Fibroblast of the aortic adventitia (primary cell): Measurements from ENCODE around the gene CHST15. TPM values are rescaled to one million over a fixed set of nuclear protein-coding genes. Genes with fewer than 3 reads are reported as not detected.

Experiments used
- DNase-seq: peaks from one replicate; pipeline ENCODE4 v3.0.0-alpha.2; 2010; ENCODE audit warnings: low read depth
- H3K4me3 ChIP-seq: 2 replicates; pipeline ENCODE4 v1.5.1; 2011; ENCODE audit warnings: low read depth, mild to moderate bottlenecking, control low read depth, low read length, moderate library complexity
- total RNA-seq: library from RNA; depleted of rRNA; stranded (reverse); fragments of >200 nt; gene quantifications from 2 replicates; pipeline ENCODE4 v1.2.3, GENCODE V29; 2012; ENCODE audit warnings: low replicate concordance
- TF ChIP-seq, protein P1 (sequence below): IDR thresholded peaks from 2 replicates; pipeline ENCODE4 v1.5.1; 2011; ENCODE audit warnings: mild to moderate bottlenecking, low read length, control low read depth, inconsistent platforms; ENCODE audit not compliant: insufficient read depth

The CHST15 gene
- total RNA-seq, 1 donor, result 2.0 TPM

DNA sequence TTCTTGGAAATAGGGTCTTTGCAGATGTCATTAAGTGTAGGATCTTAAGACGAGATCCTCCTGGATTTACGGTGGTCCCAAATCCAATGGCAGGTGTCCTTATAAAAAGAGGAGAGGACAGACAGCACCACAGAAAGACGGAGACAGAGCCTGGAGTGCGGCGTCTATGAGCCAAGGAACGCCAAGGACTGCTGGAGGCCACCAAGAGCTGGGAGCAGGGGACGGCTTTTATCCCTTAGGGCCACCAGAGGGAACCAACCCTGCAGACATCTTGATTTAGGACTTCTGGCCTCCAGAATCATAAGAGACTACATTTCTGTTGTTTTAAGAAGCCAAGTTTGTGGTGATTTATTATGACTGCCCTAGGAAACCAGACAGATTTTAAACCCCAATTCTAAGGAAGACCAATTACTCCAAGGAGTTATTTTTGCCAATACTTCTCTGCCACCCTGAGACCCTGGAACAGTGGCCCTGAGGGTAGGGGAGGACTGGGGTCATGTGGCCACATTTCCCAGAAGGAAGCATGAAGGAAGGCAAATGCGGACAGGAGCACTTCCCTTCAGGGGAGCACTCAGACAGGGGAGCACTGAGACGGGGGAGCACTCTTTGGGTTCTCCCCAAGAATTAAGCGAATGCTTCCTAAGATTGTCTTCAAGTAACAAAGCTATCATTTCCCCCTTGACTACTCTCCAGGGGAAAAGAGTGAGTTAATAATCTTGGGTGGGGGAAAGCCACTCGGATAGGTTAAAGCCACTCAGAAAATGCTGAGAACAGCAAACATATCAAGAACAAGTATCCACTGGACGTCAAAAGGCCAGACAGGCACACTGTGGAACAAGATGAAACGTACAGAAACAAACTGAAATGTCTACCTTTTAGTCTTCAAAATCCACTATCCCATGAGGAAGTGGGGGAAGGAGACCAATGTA lies 67.5 kb downstream of the CHST15 start:
- H3K4me3 ChIP-seq, result no peak overlapping the region
- TF ChIP-seq, protein P1, sequence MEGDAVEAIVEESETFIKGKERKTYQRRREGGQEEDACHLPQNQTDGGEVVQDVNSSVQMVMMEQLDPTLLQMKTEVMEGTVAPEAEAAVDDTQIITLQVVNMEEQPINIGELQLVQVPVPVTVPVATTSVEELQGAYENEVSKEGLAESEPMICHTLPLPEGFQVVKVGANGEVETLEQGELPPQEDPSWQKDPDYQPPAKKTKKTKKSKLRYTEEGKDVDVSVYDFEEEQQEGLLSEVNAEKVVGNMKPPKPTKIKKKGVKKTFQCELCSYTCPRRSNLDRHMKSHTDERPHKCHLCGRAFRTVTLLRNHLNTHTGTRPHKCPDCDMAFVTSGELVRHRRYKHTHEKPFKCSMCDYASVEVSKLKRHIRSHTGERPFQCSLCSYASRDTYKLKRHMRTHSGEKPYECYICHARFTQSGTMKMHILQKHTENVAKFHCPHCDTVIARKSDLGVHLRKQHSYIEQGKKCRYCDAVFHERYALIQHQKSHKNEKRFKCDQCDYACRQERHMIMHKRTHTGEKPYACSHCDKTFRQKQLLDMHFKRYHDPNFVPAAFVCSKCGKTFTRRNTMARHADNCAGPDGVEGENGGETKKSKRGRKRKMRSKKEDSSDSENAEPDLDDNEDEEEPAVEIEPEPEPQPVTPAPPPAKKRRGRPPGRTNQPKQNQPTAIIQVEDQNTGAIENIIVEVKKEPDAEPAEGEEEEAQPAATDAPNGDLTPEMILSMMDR, result no peak
- peak; percentile 29 for DNase-seq

DNA sequence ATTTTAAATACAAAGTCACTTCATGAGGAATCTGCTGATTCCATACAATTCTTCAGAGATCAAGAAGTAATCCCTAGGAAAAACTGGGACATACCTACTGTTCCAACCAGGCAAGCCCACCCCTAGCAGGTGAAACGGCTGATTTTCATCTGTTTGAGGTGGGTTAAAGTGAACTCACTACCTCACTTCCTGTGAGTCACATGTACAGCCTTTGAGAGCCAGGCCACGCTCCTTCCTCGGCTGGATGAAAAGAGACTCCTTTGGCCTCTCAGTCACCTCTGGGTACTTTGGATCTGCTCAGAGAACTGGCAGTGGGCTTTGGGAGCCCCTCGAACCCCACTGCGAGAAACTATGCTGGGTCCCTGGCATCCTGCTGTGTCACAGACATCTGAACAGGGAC lies 68.2 kb downstream of the CHST15 start:
- no peak for DNase-seq
- TF ChIP-seq, protein P1, result no peak

DNA sequence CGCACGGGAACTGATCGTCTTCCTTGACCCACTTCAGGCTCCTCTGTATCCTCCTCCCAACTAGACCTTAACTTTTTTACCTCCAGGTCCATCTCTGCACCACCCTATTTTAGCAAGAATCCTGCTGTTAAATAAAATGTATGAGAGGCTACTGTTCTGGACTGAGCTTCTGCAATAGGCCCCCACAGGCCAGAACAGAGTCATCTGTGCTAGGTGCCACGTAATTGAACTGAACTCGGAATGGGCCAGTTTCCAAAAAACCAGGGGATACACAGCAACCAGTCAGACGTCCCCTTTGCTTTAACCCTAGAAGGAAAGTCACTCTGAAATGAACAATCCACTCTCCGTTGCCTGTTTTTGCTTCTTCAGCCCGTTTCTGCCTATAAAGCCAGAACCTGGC lies 71.3 kb downstream of the CHST15 start:
- H3K4me3 ChIP-seq, result no peak overlapping the region
- no peak for DNase-seq
- TF ChIP-seq, protein P1, result no peak

More for the DNA sequence above, 68.2 kb downstream of the CHST15 start:
- H3K4me3 ChIP-seq, result no peak overlapping the region

DNA sequence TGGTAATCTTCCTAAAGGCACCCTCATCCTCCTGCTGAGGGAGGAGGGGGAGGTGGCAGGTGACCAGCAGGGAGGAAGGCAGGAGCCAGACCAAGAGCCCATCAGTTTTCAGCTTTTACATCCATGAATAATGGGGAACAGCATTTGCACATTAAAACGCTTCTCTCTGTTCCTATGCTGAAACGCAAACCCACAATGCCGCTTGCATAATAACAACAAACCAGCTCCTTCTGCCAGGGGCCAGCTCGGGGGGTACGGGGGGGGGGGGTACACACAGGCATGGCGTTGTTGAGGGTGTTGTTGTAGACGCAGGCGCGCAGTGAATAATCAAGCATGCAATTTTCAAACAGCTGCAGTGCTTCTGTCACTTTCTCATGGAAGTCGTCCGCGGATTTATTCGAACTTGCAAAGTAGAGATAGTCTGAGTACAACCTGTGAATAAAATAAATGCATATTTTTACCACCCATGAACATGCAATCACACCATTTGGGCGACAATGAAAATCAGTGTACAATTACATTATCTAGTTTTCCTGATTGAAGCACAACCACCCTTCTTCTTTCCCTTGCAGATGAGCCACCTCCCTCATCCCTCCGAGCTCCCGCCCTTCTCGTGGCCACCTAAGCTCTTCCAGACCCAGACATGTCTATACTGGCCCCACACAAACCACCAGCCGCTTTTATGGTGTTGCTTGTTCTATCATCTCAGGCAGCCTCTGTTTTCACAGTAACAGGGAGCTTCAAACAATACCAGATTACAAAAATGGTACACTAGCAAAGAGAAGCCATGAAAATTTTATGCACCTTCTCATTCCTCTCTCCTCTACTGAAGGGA lies 72.2 kb downstream of the CHST15 start:
- no peak overlapping the region for H3K4me3 ChIP-seq
- no peak for DNase-seq
- TF ChIP-seq, protein P1, result no peak

DNA sequence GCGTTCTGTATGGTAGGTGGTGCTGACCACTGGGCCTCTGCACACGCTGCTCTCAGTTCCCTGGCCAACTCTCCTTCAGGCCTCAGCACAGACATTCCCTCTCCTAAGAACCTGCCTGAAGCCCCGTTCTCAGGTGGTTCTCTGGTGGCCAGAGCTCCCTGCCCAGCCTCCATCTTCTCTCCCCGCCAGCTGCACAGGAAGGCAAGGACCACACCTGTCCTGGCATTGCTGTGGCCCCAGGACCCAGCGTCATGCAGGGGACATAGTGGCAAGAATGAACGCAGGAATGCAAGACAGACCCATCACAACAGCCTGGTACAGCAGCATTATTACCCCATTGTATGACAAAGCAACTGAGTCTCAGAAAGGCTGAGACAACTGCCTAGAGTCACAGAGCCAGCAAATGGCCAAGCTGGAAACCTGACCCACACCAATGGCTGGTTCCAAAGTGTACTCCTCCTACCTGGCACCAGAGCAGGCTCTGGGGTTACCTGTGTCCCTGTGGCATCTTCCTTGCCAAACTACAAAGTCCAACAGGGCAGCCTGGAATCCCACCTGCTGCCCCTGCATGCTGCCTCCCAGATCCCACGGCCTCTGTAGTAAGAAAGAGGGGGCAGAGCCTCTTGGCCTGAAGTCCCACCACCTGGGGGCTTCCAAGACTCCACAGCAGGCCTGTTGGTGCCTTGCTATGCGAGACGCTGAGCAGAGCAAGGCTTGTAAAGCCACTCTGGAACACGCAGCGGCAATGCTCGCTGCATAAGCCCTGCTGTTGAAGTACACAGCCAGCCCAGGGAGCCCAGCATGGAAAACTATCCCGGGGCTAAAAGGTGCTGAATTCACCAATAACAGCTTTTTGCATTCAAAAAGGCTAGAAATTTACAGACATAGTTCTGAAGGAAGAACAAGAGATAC lies 73.3 kb downstream of the CHST15 start:
- TF ChIP-seq, protein P1, result no peak
- no peak overlapping the region for H3K4me3 ChIP-seq
- DNase-seq, result no peak

DNA sequence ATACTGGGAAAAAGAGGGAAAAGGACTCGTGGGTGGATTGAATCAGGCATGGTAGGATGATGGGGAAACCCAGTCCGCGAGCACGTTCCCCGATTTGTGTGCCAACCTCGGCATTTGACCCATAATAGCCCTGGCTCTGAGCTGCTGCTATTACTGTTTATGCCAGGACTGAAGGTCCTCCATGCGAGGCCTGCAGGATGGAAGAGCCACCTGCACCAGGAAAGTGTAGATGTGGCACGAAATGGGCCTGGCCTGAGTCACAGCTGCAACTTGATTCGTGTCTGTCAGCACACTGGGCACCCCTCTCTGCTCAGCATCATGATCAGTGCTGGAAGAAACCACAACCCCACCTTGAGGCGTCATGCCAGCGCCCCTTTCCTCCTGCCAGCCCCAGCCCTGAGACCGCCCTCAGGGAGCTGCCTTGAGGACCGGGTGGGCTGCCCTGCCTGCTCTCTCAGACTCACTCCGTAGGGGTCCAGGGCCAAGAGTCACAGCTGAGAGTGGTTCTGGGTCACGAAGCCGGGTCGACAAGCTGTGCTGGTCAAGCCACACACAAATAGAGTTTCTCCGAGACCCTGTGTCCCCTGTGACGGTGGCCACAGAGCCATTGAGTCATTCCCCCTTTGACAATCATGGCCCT lies 74.4 kb downstream of the CHST15 start:
- DNase-seq, result no peak
- no peak overlapping the region for H3K4me3 ChIP-seq
- TF ChIP-seq, protein P1, result no peak
